ENCODE results near the gene EEIG1.

EEIG1 gene

GRCh38 chr9:127974001-127974768 lies 6.6 kb downstream of the EEIG1 start:
- DNase-seq: no peak

GRCh38 chr9:127973169-127974000 lies 7.4 kb downstream of the EEIG1 start:
- DNase-seq: no peak

- DNase-seq: no peak
Observed at GRCh38 chr9:127972236-127972871, 8.4 kb downstream of the EEIG1 start.

GRCh38 chr9:127971357-127972235 lies 9.2 kb downstream of the EEIG1 start:
- peak; percentile 35 for DNase-seq

- DNase-seq: peak; percentile 72
Observed at GRCh38 chr9:127970401-127971313, 10.1 kb downstream of the EEIG1 start.

GRCh38 chr9:127968700-127969383 lies 11.9 kb downstream of the EEIG1 start:
- DNase-seq: no peak

- DNase-seq: peak; percentile 31
Observed at GRCh38 chr9:127968042-127968441, 12.7 kb downstream of the EEIG1 start.

- DNase-seq: no peak
Observed at GRCh38 chr9:127967151-127967809, 13.5 kb downstream of the EEIG1 start.

GRCh38 chr9:127966416-127967150 lies 14.2 kb downstream of the EEIG1 start:
- no peak for DNase-seq

- no peak for DNase-seq
Observed at GRCh38 chr9:127965953-127966352, 14.8 kb downstream of the EEIG1 start.

- DNase-seq: no peak
Observed at GRCh38 chr9:127963359-127964064, 17.3 kb downstream of the EEIG1 start.

- DNase-seq: no peak
Observed at GRCh38 chr9:127963041-127963358, 17.8 kb downstream of the EEIG1 start.

GRCh38 chr9:127962278-127962677 lies 18.5 kb downstream of the EEIG1 start:
- no peak for DNase-seq

GRCh38 chr9:127961613-127962155 lies 19.1 kb downstream of the EEIG1 start:
- DNase-seq: no peak

- DNase-seq: no peak
Observed at GRCh38 chr9:127961155-127961490, 19.7 kb downstream of the EEIG1 start.

- DNase-seq: no peak
Observed at GRCh38 chr9:127960410-127961154, 20.2 kb downstream of the EEIG1 start.

- DNase-seq: no peak
Observed at GRCh38 chr9:127959841-127960409, 20.9 kb downstream of the EEIG1 start.

GRCh38 chr9:127959398-127959797 lies 21.4 kb downstream of the EEIG1 start:
- no peak for DNase-seq
